Gastroesophageal sphincter (tissue), 4 donors: ENCODE data around the gene TRIM67. TPM values are rescaled to one million over a fixed set of nuclear protein-coding genes. Genes with fewer than 3 reads are reported as not detected.

Experiments
- ATAC-seq: fragments of 150-250 bp; one replicate; pipeline ENCODE4 v1.9.1; 2016; ENCODE audit warnings: mild to moderate bottlenecking, moderate library complexity
- H3K27ac ChIP-seq, 4 donors: fragments of 200-600 bp; sonication (generic) in 3 of 4; 1 replicate in 3 of 4; 2 replicates in 1 of 4; pipeline ENCODE4 v1.5.1; 2016 to 2019
- H3K27me3 ChIP-seq: fragments of 200-600 bp; sonication (generic); one replicate; pipeline ENCODE4 v1.5.1; 2019
- H3K36me3 ChIP-seq, 2 donors: fragments of 200-600 bp; sonication (generic); one replicate each; pipeline ENCODE4 v1.5.1; 2019; ENCODE audit warnings: control low read depth in 1 of 2
- H3K4me1 ChIP-seq, 3 donors: fragments of 200-600 bp; sonication (generic); 1 replicate in 2 of 3; 2 replicates in 1 of 3; pipeline ENCODE4 v1.5.1; 2016 to 2019; ENCODE audit warnings: control low read depth in 2 of 3
- H3K4me3 ChIP-seq, 2 donors: fragments of 200-600 bp; sonication (generic); one replicate each; pipeline ENCODE4 v1.5.1; 2019; ENCODE audit warnings: mild to moderate bottlenecking in 1 of 2, moderate library complexity in 1 of 2
- H3K9me3 ChIP-seq, 3 donors: fragments of 200-600 bp; sonication (generic); one replicate each; pipeline ENCODE4 v1.5.1; 2017 to 2019; ENCODE audit warnings: control low read depth in 2 of 3
- CTCF ChIP-seq, 4 experiments: fragments of 200-600 bp in 2 of 4; fragments of 450-650 bp in 2 of 4; sonication (generic) in 1 of 4; IDR thresholded peaks; one replicate each; pipeline ENCODE4 v1.5.1; 2017 to 2019; ENCODE audit warnings: antibody characterized with exemption in 4 of 4, mild to moderate bottlenecking in 2 of 4, moderate library complexity in 2 of 4
- EP300 ChIP-seq: sonication (generic); formaldehyde crosslinking; IDR thresholded peaks from one replicate; pipeline ENCODE4 v1.6.1; 2017; ENCODE audit warnings: antibody characterized with exemption, mild to moderate bottlenecking
- POLR2A ChIP-seq, 2 donors: fragments of 450-650 bp; IDR thresholded peaks; one replicate each; pipeline ENCODE4 v1.6.1; 2017; ENCODE audit warnings: antibody characterized with exemption in 2 of 2, mild to moderate bottlenecking in 2 of 2, moderate library complexity in 1 of 2
- POLR2AphosphoS5 ChIP-seq: sonication (generic); formaldehyde crosslinking; IDR thresholded peaks from one replicate; pipeline ENCODE4 v1.6.1; 2017; ENCODE audit warnings: antibody characterized with exemption
- WGBS, 2 donors: methylation state at CpG; one replicate each; pipeline ENCODE4 v1.1.5; 2018; ENCODE audit warnings: low coverage in 1 of 2; 5-methylcytosine and 5-hydroxymethylcytosine counted together
- total RNA-seq, 4 donors: library from RNA; depleted of rRNA; stranded (reverse); fragments of >200 nt; gene quantifications; one replicate each; pipeline ENCODE4 v1.1.0, GENCODE V29; 2016

Gene TRIM67
- total RNA-seq, 4 donors from 2014 or later = 0.04 to 0.13 TPM; not detected in 2

DNA sequence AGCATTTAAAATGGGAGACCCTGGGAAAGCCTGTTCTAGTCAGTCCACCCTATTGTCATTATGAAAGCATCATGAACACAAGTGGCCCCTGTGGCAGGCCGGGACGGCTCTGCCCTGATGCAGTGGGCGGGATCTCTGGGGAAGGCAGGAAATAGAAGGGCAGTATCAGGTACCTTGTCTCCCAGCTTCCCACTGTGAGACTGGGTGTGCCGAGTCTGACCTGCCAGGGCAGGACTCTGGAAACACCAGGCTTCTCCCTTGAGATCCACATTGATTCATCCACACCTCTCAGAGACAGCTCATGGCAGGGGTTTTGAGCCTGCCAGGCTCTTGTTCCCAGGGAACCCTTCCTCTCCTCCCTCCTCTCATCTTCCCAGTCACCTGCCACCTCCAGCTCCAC lies 54.6 kb downstream of the TRIM67 start:
- 30 to 33% methylated on average over 2 to 3 of the region's 4 CpGs for WGBS, 2 donors
- no peak overlapping the region for H3K27ac ChIP-seq
- no peak for TF ChIP-seq POLR2A (IDR thresholded peaks at IDR 0.05)
- H3K4me1 ChIP-seq = peaks cover 0 to 2% (median 0%) of the 10 kb centered on the region in 3 donors
- ATAC-seq = no peak
- H3K36me3 ChIP-seq = no peaks in the 10 kb centered on the region
- no peaks in the 10 kb centered on the region for H3K9me3 ChIP-seq
- no peak overlapping the region for H3K4me3 ChIP-seq
- H3K27me3 ChIP-seq = peaks cover 51% of the 10 kb centered on the region

- no peak overlapping the region for H3K4me3 ChIP-seq
- H3K9me3 ChIP-seq = no peaks in the 10 kb centered on the region
- H3K36me3 ChIP-seq = peaks cover 0 to 3% of the 10 kb centered on the region in 2 donors
- no peak overlapping the region for H3K27ac ChIP-seq
- peaks cover 51% of the 10 kb centered on the region for H3K27me3 ChIP-seq
- TF ChIP-seq POLR2A (IDR thresholded peaks at IDR 0.05) = no peak
- no peak for TF ChIP-seq CTCF (IDR thresholded peaks at IDR 0.05)
- TF ChIP-seq EP300 = no peak
- no peak for TF ChIP-seq POLR2AphosphoS5
- WGBS, 2 donors = 88 to 92% methylated on average over 2 to 8 of the region's 11 CpGs
- H3K4me1 ChIP-seq = no peaks in the 10 kb centered on the region
- no peak for ATAC-seq
These were observed 55.2 kb downstream of the TRIM67 start for GRCh38 chr1:231217056-231217455.

DNA sequence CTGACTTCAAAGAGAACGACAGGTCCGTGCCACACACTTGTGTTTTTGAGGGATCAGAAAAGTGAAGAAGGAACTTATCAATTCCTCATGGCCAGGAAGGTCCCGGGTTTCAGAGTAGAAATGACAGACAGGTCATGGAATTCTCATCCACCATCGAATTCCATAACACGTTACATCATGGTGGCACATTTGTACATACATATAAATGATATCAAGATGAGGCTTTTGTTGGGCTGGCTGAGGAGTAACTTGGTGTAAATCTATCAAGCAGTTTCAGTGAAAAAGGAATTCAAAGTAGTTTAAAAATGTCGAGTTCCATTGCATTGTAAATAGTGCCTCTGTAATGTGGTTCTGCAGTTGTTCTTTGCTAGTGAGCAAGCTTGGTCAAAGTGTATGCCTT lies 56.2 kb downstream of the TRIM67 start:
- no peak for TF ChIP-seq POLR2A (IDR thresholded peaks at IDR 0.05)
- TF ChIP-seq CTCF (IDR thresholded peaks at IDR 0.05) = no peak
- no peak for TF ChIP-seq POLR2AphosphoS5
- no peak for TF ChIP-seq EP300
- H3K27ac ChIP-seq = no peak overlapping the region
- no peak for ATAC-seq

DNA sequence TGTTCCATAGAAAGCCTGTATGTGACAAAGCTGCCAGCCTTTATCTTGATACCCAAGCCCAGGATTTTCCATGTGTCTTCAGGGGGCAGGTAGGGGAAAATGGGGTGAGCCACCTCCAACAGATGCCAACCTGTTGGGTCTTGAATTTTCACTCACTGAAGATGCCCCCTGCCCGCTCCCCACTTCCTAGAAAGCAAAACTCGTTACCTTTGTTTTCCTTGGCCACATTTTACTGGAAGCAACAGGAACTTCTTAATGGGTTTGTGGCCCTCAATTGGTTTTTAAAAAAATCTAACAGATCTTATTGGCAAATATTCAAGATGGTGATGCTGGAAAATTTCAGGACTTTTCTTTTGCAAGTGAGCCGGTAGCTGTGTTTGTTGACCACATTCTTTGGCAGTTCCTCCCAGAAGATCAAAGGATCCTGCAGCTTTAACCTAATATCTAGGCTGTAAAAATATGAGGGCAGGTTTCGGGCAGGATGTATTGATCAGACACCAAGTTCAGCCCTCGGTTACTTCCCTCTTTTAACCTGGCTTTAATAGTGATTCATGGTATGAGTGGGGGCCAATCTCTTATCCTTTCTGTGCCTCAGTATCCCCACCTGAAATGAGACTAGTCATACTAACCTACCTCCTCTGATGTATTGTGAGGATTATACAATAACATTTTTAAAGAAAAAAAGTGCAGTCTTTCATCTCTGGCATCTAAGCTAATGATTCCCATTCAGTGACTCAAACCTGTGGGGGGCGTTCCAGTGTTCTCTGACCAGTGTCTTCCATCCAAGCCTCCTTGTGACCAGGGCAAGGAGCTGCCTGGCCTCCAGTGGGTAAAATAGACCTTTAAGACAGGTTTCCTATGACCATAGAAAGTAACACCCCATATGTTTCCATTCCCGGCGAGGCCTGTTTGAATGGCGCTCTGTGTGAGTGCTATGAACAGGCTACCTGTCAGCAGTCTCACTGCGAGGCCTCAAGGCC lies 57.9 kb downstream of the TRIM67 start:
- Histone ChIP-seq H3K4me3 (no peak overlapping the region), H3K27me3 (peaks cover 31% of the 10 kb centered on the region), H3K36me3 (peaks cover 0 to 29% of the 10 kb centered on the region in 2 donors), H3K27ac (no peak overlapping the region), H3K4me1 (no peaks in the 10 kb centered on the region), H3K9me3 (no peaks in the 10 kb centered on the region)
- no peak for ATAC-seq
- 74 to 78% methylated on average over 6 of the region's 10 CpGs for WGBS, 2 donors
- TF ChIP-seq POLR2AphosphoS5 (no peak), CTCF (IDR thresholded peaks at IDR 0.05) (no peak), EP300 (no peak), POLR2A (IDR thresholded peaks at IDR 0.05) (no peak)

More for the DNA sequence above, 56.2 kb downstream of the TRIM67 start:
- H3K4me1 ChIP-seq = no peaks in the 10 kb centered on the region
- H3K4me3 ChIP-seq = no peak overlapping the region
- no peaks in the 10 kb centered on the region for H3K9me3 ChIP-seq
- 55 to 66% methylated on average over 4 to 6 of the region's 6 CpGs for WGBS, 2 donors
- peaks cover 0 to 13% of the 10 kb centered on the region in 2 donors for H3K36me3 ChIP-seq
- peaks cover 45% of the 10 kb centered on the region for H3K27me3 ChIP-seq

DNA sequence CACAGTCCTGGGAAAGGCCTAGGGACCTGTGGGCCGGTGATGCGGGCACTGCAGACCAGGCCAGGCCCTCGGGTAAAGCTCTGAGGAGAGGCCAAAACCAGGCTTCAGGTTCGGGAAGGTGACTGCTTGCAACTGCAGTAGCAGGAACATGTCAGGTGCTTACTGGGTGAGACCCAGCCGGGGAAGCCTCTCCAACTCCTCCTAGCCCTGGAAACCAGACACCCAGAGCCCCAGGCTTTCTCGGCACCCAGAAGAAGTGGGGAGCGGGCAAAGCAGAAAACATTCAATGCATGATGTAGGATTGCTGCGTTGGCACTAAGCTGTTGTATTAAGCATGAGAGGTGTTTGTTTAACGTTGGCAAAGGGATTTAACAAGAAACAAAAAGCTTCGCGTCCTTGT lies 58.9 kb downstream of the TRIM67 start:
- Histone ChIP-seq H3K9me3 (no peaks in the 10 kb centered on the region), H3K27ac (no peak overlapping the region), H3K4me3 (no peak overlapping the region), H3K36me3 (peaks cover 0 to 40% of the 10 kb centered on the region in 2 donors), H3K4me1 (no peaks in the 10 kb centered on the region), H3K27me3 (peaks cover 20% of the 10 kb centered on the region)
- no peak for ATAC-seq
- WGBS, 2 donors = 91 to 100% methylated on average over 1 to 6 of the region's 11 CpGs
- no peak for TF ChIP-seq EP300
- no peak for TF ChIP-seq CTCF (IDR thresholded peaks at IDR 0.05)
- TF ChIP-seq POLR2AphosphoS5 = no peak
- no peak for TF ChIP-seq POLR2A (IDR thresholded peaks at IDR 0.05)
